SW480 (cell line): ENCODE data around the gene UXT.
A peak's percentile ranks its signal among the peaks of the same experiment; 100 is the strongest.
"Not testable (repeated sequence)": the region's sequence is repeated elsewhere in the genome, so short reads cannot be mapped to it uniquely, and the experiment has no call there.

Source experiments
- DNase-seq: peaks from one replicate; pipeline ENCODE4 v3.0.0-alpha.2; 2016; ENCODE audit warnings: low spot score

UXT gene

GRCh38 chrX:47614618-47615017 is 44.4 kb downstream of the UXT start:
- no peak for DNase-seq

GRCh38 chrX:47613082-47613481 is 45.9 kb downstream of the UXT start:
- peak; percentile 29 for DNase-seq

DNA sequence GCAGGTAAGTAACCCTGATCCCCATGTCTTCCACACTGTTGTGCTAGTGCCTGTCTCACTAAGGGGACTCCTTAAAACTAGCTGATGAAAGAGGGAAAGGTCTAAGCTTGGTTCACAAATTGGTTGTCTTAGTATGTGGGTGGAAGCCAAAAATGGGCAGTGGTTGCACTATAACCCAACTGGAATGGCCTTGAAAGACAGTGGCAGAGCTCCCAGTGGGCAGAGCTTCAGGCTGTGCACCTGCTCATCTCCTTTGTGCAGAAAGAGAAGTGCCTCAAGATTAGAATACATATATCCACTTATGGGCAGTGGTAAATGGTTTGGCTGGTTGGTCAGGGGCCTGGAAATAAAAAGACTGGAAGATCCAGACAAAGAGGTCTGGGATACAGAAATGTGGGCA is 46.6 kb downstream of the UXT start:
- DNase-seq = no peak

GRCh38 chrX:47611926-47612325 is 47.1 kb downstream of the UXT start:
- no peak for DNase-seq

DNA sequence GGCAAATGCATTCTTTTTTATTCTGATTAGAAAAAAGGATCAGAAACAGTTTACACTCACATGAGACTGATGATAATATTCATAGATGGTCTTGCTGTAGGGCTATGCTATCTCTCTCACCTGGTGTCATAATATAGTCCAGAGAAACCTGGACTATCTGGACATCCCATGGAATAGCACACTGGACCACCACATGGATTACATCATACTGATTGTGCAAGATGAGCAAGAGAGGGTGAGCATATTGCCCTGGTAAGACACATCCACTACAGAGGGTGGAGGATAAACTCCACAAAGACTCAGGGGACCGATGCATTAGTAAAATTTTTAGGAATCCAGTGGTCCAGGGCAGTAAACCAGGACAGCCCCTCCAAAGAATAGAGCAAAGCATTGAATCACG is 47.5 kb downstream of the UXT start:
- DNase-seq = no peak

GRCh38 chrX:47610511-47610910 is 48.5 kb downstream of the UXT start:
- DNase-seq = no peak

- no peak for DNase-seq
Measured at GRCh38 chrX:47608130-47608810, 50.7 kb downstream of the UXT start.

DNA sequence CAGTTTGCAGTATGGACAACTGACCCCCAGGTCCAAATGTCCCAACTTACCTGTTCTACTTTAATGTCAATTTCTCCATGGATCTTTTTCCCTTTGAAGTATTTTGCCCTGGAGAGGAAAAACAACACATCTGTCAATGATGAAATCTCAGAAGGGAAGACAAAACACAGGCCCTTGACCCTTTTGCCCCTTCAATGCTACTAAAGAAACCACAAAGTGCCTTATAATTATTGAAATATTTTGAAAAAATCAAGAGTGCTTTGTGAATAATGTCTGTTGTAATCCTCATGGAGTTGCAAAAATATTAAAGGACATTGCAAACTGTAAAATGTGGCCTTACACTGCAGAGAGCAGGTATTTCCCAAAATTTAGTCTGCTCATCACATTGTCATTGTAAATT is 51.9 kb downstream of the UXT start:
- no peak for DNase-seq

GRCh38 chrX:47605024-47605423 is 54.0 kb downstream of the UXT start:
- no peak for DNase-seq

- not testable (repeated sequence) for DNase-seq
Measured at GRCh38 chrX:47603125-47603524, 55.9 kb downstream of the UXT start.
